H9 (cell line): Measurements from ENCODE around the gene ZNF200. TPM values are rescaled to one million over a fixed set of nuclear protein-coding genes. Genes with fewer than 3 reads are reported as not detected.
"Not testable (repeated sequence)": the region's sequence is repeated elsewhere in the genome, so short reads cannot be mapped to it uniquely, and the experiment has no call there.

ENCODE experiments used
- DNase-seq: peaks from one replicate; pipeline ENCODE4 v3.0.0-alpha.2; 2017
- H2AFZ ChIP-seq: one replicate; pipeline ENCODE4 v1.6.1; 2013; ENCODE audit warnings: mild to moderate bottlenecking, low read length, control low read depth, moderate library complexity
- H2AK5ac ChIP-seq: 2 replicates; pipeline ENCODE4 v1.6.1; 2013; ENCODE audit warnings: low read length, control low read depth, mixed read lengths; ENCODE audit not compliant: insufficient read length
- H2BK120ac ChIP-seq: one replicate; pipeline ENCODE4 v1.6.1; 2013; ENCODE audit warnings: low read depth, mild to moderate bottlenecking, low read length, control low read depth, inconsistent platforms; ENCODE audit not compliant: poor library complexity, severe bottlenecking
- H2BK12ac ChIP-seq: 2 replicates; pipeline ENCODE4 v1.6.1; 2013; ENCODE audit warnings: low read length, control low read depth, mixed read lengths, low read depth; ENCODE audit not compliant: insufficient read length
- H2BK15ac ChIP-seq: 2 replicates; pipeline ENCODE4 v1.6.1; 2013; ENCODE audit warnings: low read depth, low read length, control low read depth
- H2BK20ac ChIP-seq: one replicate; pipeline ENCODE4 v1.6.1; 2013; ENCODE audit warnings: low read depth, mild to moderate bottlenecking, low read length, control low read depth, inconsistent platforms; ENCODE audit not compliant: poor library complexity, severe bottlenecking
- H2BK5ac ChIP-seq: 2 replicates; pipeline ENCODE4 v1.6.1; 2013; ENCODE audit warnings: low read length, control low read depth, mixed read lengths; ENCODE audit not compliant: insufficient read length
- H3K14ac ChIP-seq: 2 replicates; pipeline ENCODE4 v1.6.1; 2013; ENCODE audit warnings: low read length, control low read depth; ENCODE audit not compliant: insufficient read depth
- H3K18ac ChIP-seq: 2 replicates; pipeline ENCODE4 v1.6.1; 2013; ENCODE audit warnings: low read depth, mild to moderate bottlenecking, mixed read lengths, low read length, control low read depth; ENCODE audit not compliant: insufficient read length
- H3K23ac ChIP-seq: 2 replicates; pipeline ENCODE4 v1.6.1; 2013; ENCODE audit warnings: low read length, control low read depth, mixed read lengths, low read depth; ENCODE audit not compliant: insufficient read length
- H3K23me2 ChIP-seq: 2 replicates; pipeline ENCODE4 v1.6.1; 2013; ENCODE audit warnings: low read depth, mild to moderate bottlenecking, mixed read lengths, low read length, control low read depth; ENCODE audit not compliant: insufficient read length, poor library complexity, severe bottlenecking
- H3K27ac ChIP-seq: 2 replicates; pipeline ENCODE4 v1.5.1; 2013; ENCODE audit warnings: low read length, control low read depth, mixed read lengths, low read depth; ENCODE audit not compliant: insufficient read length
- H3K27me3 ChIP-seq: 2 replicates; pipeline ENCODE4 v1.6.1; 2013; ENCODE audit warnings: low read length, control low read depth, inconsistent platforms; ENCODE audit not compliant: insufficient read depth
- H3K4ac ChIP-seq: 2 replicates; pipeline ENCODE4 v1.6.1; 2013; ENCODE audit warnings: low read depth, mild to moderate bottlenecking, control low read depth, inconsistent platforms, low read length, moderate library complexity
- H3K4me1 ChIP-seq: 2 replicates; pipeline ENCODE4 v1.6.1; 2013; ENCODE audit warnings: low read length, control low read depth, inconsistent platforms; ENCODE audit not compliant: insufficient read depth
- H3K4me2 ChIP-seq: 2 replicates; pipeline ENCODE4 v1.6.1; 2013; ENCODE audit warnings: low read length, control low read depth, mixed read lengths; ENCODE audit not compliant: insufficient read length, insufficient read depth
- H3K56ac ChIP-seq: 2 replicates; pipeline ENCODE4 v1.6.1; 2013; ENCODE audit warnings: low read depth, mild to moderate bottlenecking, mixed read lengths, low read length, control low read depth; ENCODE audit not compliant: insufficient read length
- H3K79me1 ChIP-seq: 2 replicates; pipeline ENCODE4 v1.6.1; 2013; ENCODE audit warnings: low read depth, mild to moderate bottlenecking, moderate library complexity, low read length, control low read depth, inconsistent platforms; ENCODE audit not compliant: insufficient read depth, poor library complexity, severe bottlenecking
- H3K79me2 ChIP-seq: 2 replicates; pipeline ENCODE4 v1.6.1; 2013; ENCODE audit warnings: low read length, control low read depth, inconsistent platforms; ENCODE audit not compliant: insufficient read depth
- H3K9ac ChIP-seq: 2 replicates; pipeline ENCODE4 v1.6.1; 2013; ENCODE audit warnings: low read length, control low read depth, mixed read lengths; ENCODE audit not compliant: insufficient read length; ENCODE audit errors: extremely low read depth
- H3K9me3 ChIP-seq: one replicate; pipeline ENCODE4 v1.6.1; 2013; ENCODE audit warnings: low read depth, low read length, inconsistent platforms; ENCODE audit not compliant: control insufficient read depth
- H3T11ph ChIP-seq: one replicate; pipeline ENCODE4 v1.6.1; 2013; ENCODE audit warnings: mild to moderate bottlenecking, low read length, control low read depth, inconsistent platforms
- H4K20me1 ChIP-seq: one replicate; pipeline ENCODE4 v1.6.1; 2013; ENCODE audit not compliant: control insufficient read depth, insufficient read length, insufficient read depth
- H4K5ac ChIP-seq: 2 replicates; pipeline ENCODE4 v1.6.1; 2013; ENCODE audit warnings: low read depth, mild to moderate bottlenecking, mixed read lengths, low read length, control low read depth; ENCODE audit not compliant: insufficient read length
- H4K8ac ChIP-seq: replicated peaks from 2 replicates; pipeline ENCODE4 v1.6.1; 2013; ENCODE audit warnings: low read length, control low read depth, mixed read lengths, low read depth; ENCODE audit not compliant: insufficient read length
- H4K91ac ChIP-seq: 2 replicates; pipeline ENCODE4 v1.6.1; 2013; ENCODE audit warnings: low read depth, mild to moderate bottlenecking, moderate library complexity, mixed read lengths, low read length, control low read depth; ENCODE audit not compliant: insufficient read length
- H3K27ac Mint-ChIP-seq, 3 experiments: 2 replicates in 2 of 3; 3 replicates in 1 of 3; pipeline ENCODE4 v1.8.0; 2020 to 2021; ENCODE audit warnings: mixed read lengths in 3 of 3, mild to moderate bottlenecking in 1 of 3, moderate library complexity in 1 of 3
- H3K27me3 Mint-ChIP-seq: 2 replicates; pipeline ENCODE4 v1.8.0; 2021; ENCODE audit warnings: low read depth, mild to moderate bottlenecking, moderate library complexity, mixed read lengths
- H3K36me3 Mint-ChIP-seq, 3 experiments: 2 replicates in 2 of 3; 3 replicates in 1 of 3; pipeline ENCODE4 v1.8.0; 2020 to 2021; ENCODE audit warnings: low read depth in 3 of 3, mixed read lengths in 3 of 3; ENCODE audit not compliant: insufficient read depth in 1 of 3
- H3K4me1 Mint-ChIP-seq, 2 experiments: 2 replicates each; pipeline ENCODE4 v1.8.0; 2020; ENCODE audit warnings: mixed read lengths in 2 of 2
- H3K4me3 Mint-ChIP-seq, 2 experiments: 2 replicates in 1 of 2; 3 replicates in 1 of 2; pipeline ENCODE4 v1.8.0; 2020 to 2021; ENCODE audit warnings: mild to moderate bottlenecking in 2 of 2, mixed read lengths in 2 of 2, moderate library complexity in 1 of 2
- H3K9me3 Mint-ChIP-seq, 2 experiments: 2 replicates in 1 of 2; 3 replicates in 1 of 2; pipeline ENCODE4 v1.8.0; 2020; ENCODE audit warnings: mild to moderate bottlenecking in 2 of 2, mixed read lengths in 2 of 2, moderate library complexity in 1 of 2
- CTCF ChIP-seq: fragments of 200-600 bp; sonication (generic); conservative IDR thresholded peaks from 3 replicates; pipeline ENCODE4 v1.8.0; 2021; ENCODE audit warnings: antibody characterized with exemption, mild to moderate bottlenecking
- WGBS: extraction: QIAGEN DNeasy Blood & Tissue Kit; methylation state at CpG from one replicate; pipeline ENCODE4 v1.1.7; 2013; ENCODE audit warnings: missing lambda C conversion rate, low lambda C conversion rate, mixed read lengths; ENCODE audit not compliant: insufficient read length; ENCODE audit errors: extremely low coverage; 5-methylcytosine and 5-hydroxymethylcytosine counted together
- total RNA-seq: library from RNA; stranded (reverse); gene quantifications from 2 replicates; pipeline ENCODE4 v1.2.1, GENCODE V29; 2021

Gene ZNF200
- total RNA-seq, 1 experiment from 2014 or later, result 14.9 TPM

- Histone ChIP-seq H2BK5ac (no peak overlapping the region), H2AFZ (no peak overlapping the region), H2BK12ac (no peak overlapping the region), H3K9me3 (no peaks in the 10 kb centered on the region), H3K27ac (no peak overlapping the region), H3K23me2 (no peaks in the 10 kb centered on the region), H2BK15ac (no peak overlapping the region), H4K20me1 (no peaks in the 10 kb centered on the region), H3K4me2 (no peak overlapping the region), H3K4ac (no peak overlapping the region), H3K23ac (no peak overlapping the region), H3T11ph (no peak overlapping the region), H4K5ac (no peak overlapping the region), H3K18ac (no peak overlapping the region), H3K9ac (no peak overlapping the region), H2AK5ac (no peak overlapping the region), H3K14ac (no peak overlapping the region), H4K8ac (no peak overlapping the region), H2BK120ac (no peak overlapping the region), H3K79me1 (no peaks in the 10 kb centered on the region), H3K79me2 (no peaks in the 10 kb centered on the region), H2BK20ac (no peak overlapping the region), H3K27me3 (no peaks in the 10 kb centered on the region), H4K91ac (no peak overlapping the region), H3K4me1 (no peaks in the 10 kb centered on the region), H3K56ac (no peak overlapping the region)
- Mint-ChIP-seq H3K4me1 (no peaks in the 10 kb centered on the region), H3K27me3 (peaks cover 33% of the 10 kb centered on the region), H3K27ac (no peak overlapping the region), H3K4me3 (no peak overlapping the region; a peak in 1 of 5 replicates), H3K36me3 (peaks cover 5 to 11% (median 10%) of the 10 kb centered on the region in 3 experiments; a peak in 6 of 7 replicates), H3K9me3 (peaks cover 71 to 83% of the 10 kb centered on the region in 2 experiments)
- no peak for DNase-seq
- TF ChIP-seq CTCF, result no peak
- WGBS, result no CpG with 5 or more reads among the region's 19 CpGs
Measured at GRCh38 chr16:3207086-3207953, 27.6 kb downstream of the ZNF200 start.

GRCh38 chr16:3205939-3206338, 29.0 kb downstream of the ZNF200 start:
- H4K91ac ChIP-seq, H2BK120ac ChIP-seq, H3K4me1 Mint-ChIP-seq, H2AK5ac ChIP-seq, H2BK15ac ChIP-seq, H3K27ac ChIP-seq, H3K9me3 ChIP-seq, H3K14ac ChIP-seq, H3K23me2 ChIP-seq, H4K5ac ChIP-seq, H3K79me2 ChIP-seq, H3K9ac ChIP-seq, H3K18ac ChIP-seq, H3K27ac Mint-ChIP-seq, H3T11ph ChIP-seq, DNase-seq, H4K8ac ChIP-seq, H2BK5ac ChIP-seq, H3K56ac ChIP-seq, H3K4me2 ChIP-seq, H3K4ac ChIP-seq, H2BK20ac ChIP-seq, H3K27me3 ChIP-seq, H3K4me3 Mint-ChIP-seq, H3K79me1 ChIP-seq, H2AFZ ChIP-seq, H2BK12ac ChIP-seq, H3K23ac ChIP-seq, H3K4me1 ChIP-seq, H4K20me1 ChIP-seq: not testable (repeated sequence)
- peaks cover 31% of the 10 kb centered on the region for H3K27me3 Mint-ChIP-seq
- H3K36me3 Mint-ChIP-seq, result peaks cover 5 to 11% (median 9%) of the 10 kb centered on the region in 3 experiments; a peak in 6 of 7 replicates
- WGBS, result no CpG with 5 or more reads among the region's 3 CpGs
- peaks cover 61 to 74% of the 10 kb centered on the region in 2 experiments for H3K9me3 Mint-ChIP-seq
